Measurements from ENCODE around the gene PSMA2. TPM values are rescaled to one million over a fixed set of nuclear protein-coding genes. Genes with fewer than 3 reads are reported as not detected.
A peak's percentile ranks its signal among the peaks of the same experiment; 100 is the strongest.

PSMA2 gene
- polyA plus RNA-seq, 1 experiment: 50.8 TPM

- ChIA-PET POLR2A (no interaction called here), CTCF (interaction anchor here (0.6 to 2.6 kb wide), 9 partner anchors 9 to 992 kb away, joined by 3 to 19 read pairs (median 4); no protein-coding TSS in a partner anchor)
- Histone ChIP-seq H3K27me3 (ENCODE audit: control insufficient read depth, insufficient read depth, low read length) (no peaks in the 10 kb centered on the region), H3K36me3 (ENCODE audit: control insufficient read depth, insufficient read depth, low read length) (peaks cover 2% of the 10 kb centered on the region; the same call in 1 of the 2 replicates), H3K4me3 (ENCODE audit: low read depth, low read length) (peak overlapping the region; percentile 89)
- no peak for DNase-seq (ENCODE audit: low read depth)
- TF ChIP-seq, protein P1, sequence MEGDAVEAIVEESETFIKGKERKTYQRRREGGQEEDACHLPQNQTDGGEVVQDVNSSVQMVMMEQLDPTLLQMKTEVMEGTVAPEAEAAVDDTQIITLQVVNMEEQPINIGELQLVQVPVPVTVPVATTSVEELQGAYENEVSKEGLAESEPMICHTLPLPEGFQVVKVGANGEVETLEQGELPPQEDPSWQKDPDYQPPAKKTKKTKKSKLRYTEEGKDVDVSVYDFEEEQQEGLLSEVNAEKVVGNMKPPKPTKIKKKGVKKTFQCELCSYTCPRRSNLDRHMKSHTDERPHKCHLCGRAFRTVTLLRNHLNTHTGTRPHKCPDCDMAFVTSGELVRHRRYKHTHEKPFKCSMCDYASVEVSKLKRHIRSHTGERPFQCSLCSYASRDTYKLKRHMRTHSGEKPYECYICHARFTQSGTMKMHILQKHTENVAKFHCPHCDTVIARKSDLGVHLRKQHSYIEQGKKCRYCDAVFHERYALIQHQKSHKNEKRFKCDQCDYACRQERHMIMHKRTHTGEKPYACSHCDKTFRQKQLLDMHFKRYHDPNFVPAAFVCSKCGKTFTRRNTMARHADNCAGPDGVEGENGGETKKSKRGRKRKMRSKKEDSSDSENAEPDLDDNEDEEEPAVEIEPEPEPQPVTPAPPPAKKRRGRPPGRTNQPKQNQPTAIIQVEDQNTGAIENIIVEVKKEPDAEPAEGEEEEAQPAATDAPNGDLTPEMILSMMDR (IDR thresholded peaks at IDR 0.05; ENCODE audit: insufficient read depth, low read depth, low read length): no peak
Measured at GRCh38 chr7:42932811-42933591, 1.0 kb upstream of the PSMA2 start.

DNA sequence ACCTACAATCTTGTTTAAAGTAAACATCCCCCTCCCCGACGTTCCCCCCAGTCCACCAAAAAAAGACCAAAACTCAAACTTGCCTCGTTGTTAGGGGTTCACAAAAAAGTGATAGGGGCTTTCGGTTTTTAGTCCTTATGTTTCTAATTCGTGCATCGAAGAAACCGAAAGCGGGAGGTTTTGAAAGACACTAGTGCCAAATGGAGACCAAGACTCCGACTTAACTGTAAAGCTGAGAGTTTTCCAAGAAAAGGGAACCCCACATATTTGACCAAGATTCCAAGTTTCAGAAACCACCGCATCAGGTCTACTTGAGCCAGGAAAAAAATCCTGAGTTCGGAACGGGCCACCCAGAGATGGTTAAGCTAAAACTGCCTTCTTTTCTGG lies 534 bp downstream of the PSMA2 start:
- Histone ChIP-seq H3K36me3 (ENCODE audit: control insufficient read depth, insufficient read depth, low read length) (no peaks in the 10 kb centered on the region), H3K27me3 (ENCODE audit: control insufficient read depth, insufficient read depth, low read length) (no peaks in the 10 kb centered on the region), H3K4me3 (ENCODE audit: low read depth, low read length) (peak overlapping the region; percentile 89)
- TF ChIP-seq, protein P1 (IDR thresholded peaks at IDR 0.05; ENCODE audit: insufficient read depth, low read depth, low read length): no peak
- POLR2A ChIA-PET: interaction anchor here (0.9 kb wide), 1 partner anchor 41 kb away, joined by 3 read pairs; no protein-coding TSS in a partner anchor
- DNase-seq (ENCODE audit: low read depth): no peak
- CTCF ChIA-PET: interaction anchor here (0.7 to 4.3 kb wide), 8 partner anchors 10 to 991 kb away, joined by 3 to 19 read pairs (median 6); no protein-coding TSS in a partner anchor

DNA sequence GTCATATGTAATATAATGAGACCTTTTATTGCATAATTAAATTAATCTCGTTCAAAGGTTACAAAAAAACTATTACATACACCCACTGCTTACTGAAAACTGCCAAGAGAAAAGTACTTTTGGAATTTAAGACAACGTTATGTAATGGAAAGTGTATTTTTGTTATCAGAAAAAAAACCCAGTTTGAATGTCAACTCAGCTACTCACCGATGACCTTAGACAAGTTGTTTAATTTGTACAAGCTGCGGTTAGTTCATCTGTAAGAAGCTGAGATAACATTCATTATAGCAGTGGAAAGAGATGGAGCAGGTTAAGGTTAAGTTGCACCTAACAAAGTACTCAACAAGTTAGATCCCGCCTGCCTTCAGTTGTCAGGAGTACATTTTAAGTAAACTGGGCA lies 1.1 kb downstream of the PSMA2 start:
- ChIA-PET CTCF (interaction anchor here (0.6 to 4.3 kb wide), 5 partner anchors 8 to 988 kb away, joined by 3 to 13 read pairs (median 5); no protein-coding TSS in a partner anchor), POLR2A (no interaction called here)
- Histone ChIP-seq H3K27me3 (ENCODE audit: control insufficient read depth, insufficient read depth, low read length) (no peaks in the 10 kb centered on the region), H3K4me3 (ENCODE audit: low read depth, low read length) (peak overlapping the region; percentile 89), H3K36me3 (ENCODE audit: control insufficient read depth, insufficient read depth, low read length) (no peaks in the 10 kb centered on the region)
- no peak for DNase-seq (ENCODE audit: low read depth)
- TF ChIP-seq, protein P1 (IDR thresholded peaks at IDR 0.05; ENCODE audit: insufficient read depth, low read depth, low read length): no peak

DNA sequence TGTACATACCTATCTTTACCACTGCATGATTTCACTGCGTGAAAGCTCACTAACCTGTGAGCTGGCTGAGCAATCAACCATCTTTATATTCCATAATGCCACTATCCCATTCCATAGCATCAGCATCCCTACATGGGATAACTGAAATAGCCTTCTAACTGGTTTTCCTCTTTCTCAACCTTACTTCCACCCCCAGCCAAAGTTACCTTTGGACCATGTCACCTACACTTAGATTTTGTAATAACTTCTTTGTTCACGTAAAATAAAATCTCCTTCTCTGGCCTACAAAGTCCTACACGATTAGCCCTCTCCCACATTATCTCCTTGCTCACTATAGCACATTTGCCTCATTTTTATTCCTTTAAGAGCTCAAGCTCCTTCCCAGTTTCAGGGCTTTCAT lies 2.5 kb downstream of the PSMA2 start:
- H3K4me3 ChIP-seq (ENCODE audit: low read depth, low read length): no peak overlapping the region
- DNase-seq (ENCODE audit: low read depth): no peak
- POLR2A ChIA-PET: no interaction called here
- no peaks in the 10 kb centered on the region for H3K27me3 ChIP-seq (ENCODE audit: control insufficient read depth, insufficient read depth, low read length)
- CTCF ChIA-PET: interaction anchor here (0.9 to 4.3 kb wide), 6 partner anchors 10 to 332 kb away, joined by 3 to 13 read pairs (median 4); no protein-coding TSS in a partner anchor
- TF ChIP-seq, protein P1 (IDR thresholded peaks at IDR 0.05; ENCODE audit: insufficient read depth, low read depth, low read length): no peak
- H3K36me3 ChIP-seq (ENCODE audit: control insufficient read depth, insufficient read depth, low read length): no peaks in the 10 kb centered on the region; the same call in 1 of the 2 replicates

DNA sequence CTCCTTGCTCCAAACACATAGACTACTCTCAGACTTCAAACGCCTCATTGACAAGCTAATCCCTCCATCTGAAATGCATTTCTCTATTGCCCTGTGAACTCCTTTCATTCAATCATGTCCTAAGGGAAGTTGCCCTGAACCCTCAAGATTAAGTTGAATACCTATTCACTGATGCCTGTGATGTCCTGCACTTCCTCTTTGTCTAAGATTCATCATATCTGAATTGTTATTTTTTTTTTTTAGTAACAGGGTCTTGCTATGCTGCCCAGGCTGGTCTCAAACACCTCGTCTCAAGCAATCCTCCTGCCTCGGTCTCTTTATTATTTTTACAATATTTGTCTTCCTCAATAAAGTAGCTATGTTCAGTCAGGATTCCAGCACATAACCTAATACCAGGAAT lies 3.2 kb downstream of the PSMA2 start:
- POLR2A ChIA-PET: no interaction called here
- TF ChIP-seq, protein P1 (IDR thresholded peaks at IDR 0.05; ENCODE audit: insufficient read depth, low read depth, low read length): no peak
- H3K4me3 ChIP-seq (ENCODE audit: low read depth, low read length): no peak overlapping the region
- no peaks in the 10 kb centered on the region; the same call in 1 of the 2 replicates for H3K36me3 ChIP-seq (ENCODE audit: control insufficient read depth, insufficient read depth, low read length)
- CTCF ChIA-PET: interaction anchor here (0.6 to 4.3 kb wide), 6 partner anchors 9 to 988 kb away, joined by 3 to 13 read pairs (median 4); no protein-coding TSS in a partner anchor
- DNase-seq (ENCODE audit: low read depth): no peak
- no peaks in the 10 kb centered on the region for H3K27me3 ChIP-seq (ENCODE audit: control insufficient read depth, insufficient read depth, low read length)

Measured in BJ (cell line).